SK-N-SH treated with all-trans-retinoic acid at 6 μM for 48 hours (cell line): ENCODE results near the gene BZW1.

Experiments used
- ATAC-seq: fragments of 200-7000 bp; cut with Tn5 transposase; 3 replicates; pipeline ENCODE4 v1.9.1; 2020; ENCODE audit warnings: mild to moderate bottlenecking, moderate library complexity
- ARNTL ChIP-seq: fragments of 450-650 bp; formaldehyde crosslinking; IDR thresholded peaks from 2 replicates; pipeline ENCODE4 v1.5.0; 2020; ENCODE audit warnings: low read depth, mild to moderate bottlenecking, moderate library complexity, borderline replicate concordance
- BACH2 ChIP-seq: fragments of 250-450 bp; sonication (Bioruptor Pico); IDR thresholded peaks from 2 replicates; pipeline ENCODE4 v1.9.0; 2021; ENCODE audit warnings: mild to moderate bottlenecking, borderline replicate concordance
- CSDC2 ChIP-seq: fragments of 250-450 bp; sonication (Bioruptor Pico); IDR thresholded peaks from 2 replicates; pipeline ENCODE4 v1.5.0; 2020; ENCODE audit warnings: mild to moderate bottlenecking, moderate library complexity
- ESRRG ChIP-seq: fragments of 250-450 bp; sonication (Bioruptor Pico); IDR thresholded peaks from 2 replicates; pipeline ENCODE4 v1.6.1; 2021; ENCODE audit warnings: mild to moderate bottlenecking
- GLIS3 ChIP-seq: fragments of 250-450 bp; sonication (Bioruptor Pico); IDR thresholded peaks from 2 replicates; pipeline ENCODE4 v1.5.0; 2020; ENCODE audit warnings: mild to moderate bottlenecking, moderate library complexity
- ISL1 ChIP-seq: fragments of 250-450 bp; sonication (Bioruptor Pico); IDR thresholded peaks from 2 replicates; pipeline ENCODE4 v2.1.2; 2022; ENCODE audit warnings: mild to moderate bottlenecking, moderate library complexity
- OSR1 ChIP-seq: fragments of 250-450 bp; sonication (Bioruptor Pico); IDR thresholded peaks from 2 replicates; pipeline ENCODE4 v1.8.0; 2022; ENCODE audit warnings: moderate library complexity, mild to moderate bottlenecking, inconsistent platforms
- POU6F1 ChIP-seq: fragments of 250-450 bp; sonication (Bioruptor Pico); IDR thresholded peaks from 2 replicates; pipeline ENCODE4 v1.8.0; 2021; ENCODE audit warnings: low read depth, mild to moderate bottlenecking, moderate library complexity, borderline replicate concordance
- PPARA ChIP-seq: fragments of 250-450 bp; sonication (Bioruptor Pico); IDR thresholded peaks from 2 replicates; pipeline ENCODE4 v1.5.0; 2020; ENCODE audit warnings: mild to moderate bottlenecking, borderline replicate concordance
- RARB ChIP-seq: fragments of 250-450 bp; sonication (Bioruptor Pico); IDR thresholded peaks from 2 replicates; pipeline ENCODE4 v1.8.0; 2021; ENCODE audit warnings: mild to moderate bottlenecking, moderate library complexity
- TCF4 ChIP-seq: fragments of 250-450 bp; sonication (Bioruptor Pico); IDR thresholded peaks from 2 replicates; pipeline ENCODE4 v1.8.0; 2021; ENCODE audit warnings: mild to moderate bottlenecking, moderate library complexity, borderline replicate concordance
- TOX ChIP-seq: fragments of 250-450 bp; sonication (Bioruptor Pico); IDR thresholded peaks from 2 replicates; pipeline ENCODE4 v1.8.0; 2021; ENCODE audit warnings: mild to moderate bottlenecking, moderate library complexity, borderline replicate concordance
- ZC3H10 ChIP-seq: fragments of 250-450 bp; sonication (Bioruptor Pico); IDR thresholded peaks from 2 replicates; pipeline ENCODE4 v1.5.1; 2021; ENCODE audit warnings: mild to moderate bottlenecking, moderate library complexity
- ZFP30 ChIP-seq: fragments of 450-650 bp; formaldehyde crosslinking; IDR thresholded peaks from 2 replicates; pipeline ENCODE4 v1.5.0; 2022; ENCODE audit warnings: mild to moderate bottlenecking, moderate library complexity
- ZNF565 ChIP-seq: fragments of 450-650 bp; formaldehyde crosslinking; conservative IDR thresholded peaks from 2 replicates; pipeline ENCODE4 v1.5.0; 2020; ENCODE audit warnings: low read depth, mild to moderate bottlenecking, moderate library complexity
- ZNF8 ChIP-seq: fragments of 450-650 bp; formaldehyde crosslinking; IDR thresholded peaks from 2 replicates; pipeline ENCODE4 v1.5.0; 2020; ENCODE audit warnings: mild to moderate bottlenecking, moderate library complexity
- TF ChIP-seq, protein P1 (sequence below): fragments of 250-450 bp; sonication (Bioruptor Pico); IDR thresholded peaks from 2 replicates; pipeline ENCODE4 v1.5.1; 2021; ENCODE audit warnings: mild to moderate bottlenecking, moderate library complexity
- TF ChIP-seq, protein P2 (sequence below): fragments of 250-450 bp; sonication (Bioruptor Pico); IDR thresholded peaks from 2 replicates; pipeline ENCODE4 v1.5.1; 2020; ENCODE audit warnings: low read depth, mild to moderate bottlenecking, moderate library complexity
- TF ChIP-seq, protein P3 (sequence below): fragments of 250-450 bp; sonication (Bioruptor Pico); IDR thresholded peaks from 2 replicates; pipeline ENCODE4 v1.5.0; 2020; ENCODE audit warnings: mild to moderate bottlenecking, moderate library complexity
- TF ChIP-seq, protein P4 (sequence below): fragments of 250-450 bp; sonication (Bioruptor Pico); IDR thresholded peaks from 2 replicates; pipeline ENCODE4 v1.8.0; 2020; ENCODE audit warnings: mild to moderate bottlenecking, moderate library complexity, borderline replicate concordance

BZW1 gene

DNA sequence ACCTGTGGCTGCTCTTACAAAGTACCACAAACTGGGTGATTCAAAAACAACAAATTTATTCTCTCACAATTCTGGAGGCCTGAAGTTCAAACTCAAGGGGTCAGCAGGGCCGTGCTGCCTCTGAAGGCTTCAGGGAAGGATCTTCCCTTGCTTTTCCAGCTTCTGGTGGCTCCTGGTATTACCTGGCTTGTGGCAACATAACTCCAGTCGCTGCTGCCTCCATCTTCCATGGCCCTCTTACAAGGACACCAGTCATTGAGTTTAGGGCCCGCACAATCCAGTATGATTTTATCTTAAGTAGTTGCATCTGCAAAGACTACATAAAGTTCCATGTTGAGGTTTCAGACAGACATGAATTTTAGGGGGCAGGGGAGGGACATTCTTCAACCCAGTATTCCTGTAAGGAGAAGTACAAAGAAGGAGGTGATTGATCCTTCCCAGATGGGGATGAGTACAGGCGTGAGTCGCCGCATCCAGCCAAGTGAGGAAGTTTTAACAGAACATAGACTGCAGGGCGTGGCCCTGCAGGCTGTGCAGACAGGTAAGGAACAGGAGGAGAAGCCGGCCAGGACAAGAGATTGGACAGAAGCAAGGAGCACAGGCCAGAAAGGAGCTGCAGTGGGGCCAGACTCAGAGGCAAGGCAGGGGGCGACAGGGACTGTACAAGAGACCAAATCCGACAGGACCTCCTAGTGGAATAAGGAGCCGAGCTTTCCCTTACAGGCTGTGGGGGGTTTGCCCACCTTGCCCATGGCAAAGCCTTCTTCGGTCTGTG lies 44.4 kb upstream of the BZW1 start:
- no peak for ATAC-seq

DNA sequence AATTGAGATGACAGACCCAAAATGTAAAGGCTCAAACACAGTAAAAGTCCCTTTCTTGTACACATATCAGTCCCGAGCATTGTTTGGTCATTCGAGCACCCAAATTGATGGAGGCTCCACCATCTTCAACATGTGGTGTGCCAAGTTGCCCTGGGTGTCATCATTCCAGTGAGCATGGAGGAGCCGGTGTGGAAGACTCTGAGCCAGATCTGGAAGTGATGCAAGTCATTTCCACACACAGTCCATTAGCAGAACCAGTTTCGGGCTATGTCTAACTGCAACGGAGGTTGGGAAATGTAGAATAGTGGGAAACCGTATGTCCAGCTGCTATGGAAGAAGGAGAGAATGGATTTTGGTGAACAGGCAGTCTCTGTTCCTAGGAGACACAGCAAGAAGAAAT lies 40.9 kb upstream of the BZW1 start:
- ATAC-seq, result no peak
- TF ChIP-seq OSR1 (CRISPR knock-in tag), result no peak
- TF ChIP-seq RARB (CRISPR knock-in tag), result no peak
- no peak for TF ChIP-seq ISL1 (CRISPR knock-in tag)
- no peak for TF ChIP-seq TOX (CRISPR knock-in tag)
- TF ChIP-seq TCF4 (CRISPR knock-in tag), result no peak
- TF ChIP-seq ZNF565 (CRISPR knock-in tag), result no peak
- TF ChIP-seq, protein P1, sequence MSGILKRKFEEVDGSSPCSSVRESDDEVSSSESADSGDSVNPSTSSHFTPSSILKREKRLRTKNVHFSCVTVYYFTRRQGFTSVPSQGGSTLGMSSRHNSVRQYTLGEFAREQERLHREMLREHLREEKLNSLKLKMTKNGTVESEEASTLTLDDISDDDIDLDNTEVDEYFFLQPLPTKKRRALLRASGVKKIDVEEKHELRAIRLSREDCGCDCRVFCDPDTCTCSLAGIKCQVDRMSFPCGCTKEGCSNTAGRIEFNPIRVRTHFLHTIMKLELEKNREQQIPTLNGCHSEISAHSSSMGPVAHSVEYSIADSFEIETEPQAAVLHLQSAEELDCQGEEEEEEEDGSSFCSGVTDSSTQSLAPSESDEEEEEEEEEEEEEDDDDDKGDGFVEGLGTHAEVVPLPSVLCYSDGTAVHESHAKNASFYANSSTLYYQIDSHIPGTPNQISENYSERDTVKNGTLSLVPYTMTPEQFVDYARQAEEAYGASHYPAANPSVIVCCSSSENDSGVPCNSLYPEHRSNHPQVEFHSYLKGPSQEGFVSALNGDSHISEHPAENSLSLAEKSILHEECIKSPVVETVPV, result no peak
- no peak for TF ChIP-seq ZC3H10 (CRISPR knock-in tag)
- TF ChIP-seq, protein P2, sequence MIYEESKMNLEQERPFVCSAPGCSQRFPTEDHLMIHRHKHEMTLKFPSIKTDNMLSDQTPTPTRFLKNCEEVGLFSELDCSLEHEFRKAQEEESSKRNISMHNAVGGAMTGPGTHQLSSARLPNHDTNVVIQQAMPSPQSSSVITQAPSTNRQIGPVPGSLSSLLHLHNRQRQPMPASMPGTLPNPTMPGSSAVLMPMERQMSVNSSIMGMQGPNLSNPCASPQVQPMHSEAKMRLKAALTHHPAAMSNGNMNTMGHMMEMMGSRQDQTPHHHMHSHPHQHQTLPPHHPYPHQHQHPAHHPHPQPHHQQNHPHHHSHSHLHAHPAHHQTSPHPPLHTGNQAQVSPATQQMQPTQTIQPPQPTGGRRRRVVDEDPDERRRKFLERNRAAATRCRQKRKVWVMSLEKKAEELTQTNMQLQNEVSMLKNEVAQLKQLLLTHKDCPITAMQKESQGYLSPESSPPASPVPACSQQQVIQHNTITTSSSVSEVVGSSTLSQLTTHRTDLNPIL, result no peak
- TF ChIP-seq GLIS3 (CRISPR knock-in tag), result no peak
- TF ChIP-seq, protein P3, sequence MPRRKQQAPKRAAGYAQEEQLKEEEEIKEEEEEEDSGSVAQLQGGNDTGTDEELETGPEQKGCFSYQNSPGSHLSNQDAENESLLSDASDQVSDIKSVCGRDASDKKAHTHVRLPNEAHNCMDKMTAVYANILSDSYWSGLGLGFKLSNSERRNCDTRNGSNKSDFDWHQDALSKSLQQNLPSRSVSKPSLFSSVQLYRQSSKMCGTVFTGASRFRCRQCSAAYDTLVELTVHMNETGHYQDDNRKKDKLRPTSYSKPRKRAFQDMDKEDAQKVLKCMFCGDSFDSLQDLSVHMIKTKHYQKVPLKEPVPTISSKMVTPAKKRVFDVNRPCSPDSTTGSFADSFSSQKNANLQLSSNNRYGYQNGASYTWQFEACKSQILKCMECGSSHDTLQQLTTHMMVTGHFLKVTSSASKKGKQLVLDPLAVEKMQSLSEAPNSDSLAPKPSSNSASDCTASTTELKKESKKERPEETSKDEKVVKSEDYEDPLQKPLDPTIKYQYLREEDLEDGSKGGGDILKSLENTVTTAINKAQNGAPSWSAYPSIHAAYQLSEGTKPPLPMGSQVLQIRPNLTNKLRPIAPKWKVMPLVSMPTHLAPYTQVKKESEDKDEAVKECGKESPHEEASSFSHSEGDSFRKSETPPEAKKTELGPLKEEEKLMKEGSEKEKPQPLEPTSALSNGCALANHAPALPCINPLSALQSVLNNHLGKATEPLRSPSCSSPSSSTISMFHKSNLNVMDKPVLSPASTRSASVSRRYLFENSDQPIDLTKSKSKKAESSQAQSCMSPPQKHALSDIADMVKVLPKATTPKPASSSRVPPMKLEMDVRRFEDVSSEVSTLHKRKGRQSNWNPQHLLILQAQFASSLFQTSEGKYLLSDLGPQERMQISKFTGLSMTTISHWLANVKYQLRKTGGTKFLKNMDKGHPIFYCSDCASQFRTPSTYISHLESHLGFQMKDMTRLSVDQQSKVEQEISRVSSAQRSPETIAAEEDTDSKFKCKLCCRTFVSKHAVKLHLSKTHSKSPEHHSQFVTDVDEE (CRISPR knock-in tag), result no peak
- no peak for TF ChIP-seq ARNTL (CRISPR knock-in tag)
- no peak for TF ChIP-seq ESRRG
- TF ChIP-seq, protein P4, sequence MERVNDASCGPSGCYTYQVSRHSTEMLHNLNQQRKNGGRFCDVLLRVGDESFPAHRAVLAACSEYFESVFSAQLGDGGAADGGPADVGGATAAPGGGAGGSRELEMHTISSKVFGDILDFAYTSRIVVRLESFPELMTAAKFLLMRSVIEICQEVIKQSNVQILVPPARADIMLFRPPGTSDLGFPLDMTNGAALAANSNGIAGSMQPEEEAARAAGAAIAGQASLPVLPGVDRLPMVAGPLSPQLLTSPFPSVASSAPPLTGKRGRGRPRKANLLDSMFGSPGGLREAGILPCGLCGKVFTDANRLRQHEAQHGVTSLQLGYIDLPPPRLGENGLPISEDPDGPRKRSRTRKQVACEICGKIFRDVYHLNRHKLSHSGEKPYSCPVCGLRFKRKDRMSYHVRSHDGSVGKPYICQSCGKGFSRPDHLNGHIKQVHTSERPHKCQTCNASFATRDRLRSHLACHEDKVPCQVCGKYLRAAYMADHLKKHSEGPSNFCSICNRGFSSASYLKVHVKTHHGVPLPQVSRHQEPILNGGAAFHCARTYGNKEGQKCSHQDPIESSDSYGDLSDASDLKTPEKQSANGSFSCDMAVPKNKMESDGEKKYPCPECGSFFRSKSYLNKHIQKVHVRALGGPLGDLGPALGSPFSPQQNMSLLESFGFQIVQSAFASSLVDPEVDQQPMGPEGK (CRISPR knock-in tag), result no peak
- TF ChIP-seq POU6F1 (CRISPR knock-in tag), result no peak
- no peak for TF ChIP-seq PPARA
- no peak for TF ChIP-seq ZFP30 (CRISPR knock-in tag)
- TF ChIP-seq CSDC2, result no peak
- TF ChIP-seq BACH2 (CRISPR knock-in tag), result no peak

More for the DNA sequence above, 44.4 kb upstream of the BZW1 start:
- no peak for TF ChIP-seq POU6F1 (CRISPR knock-in tag)
- no peak for TF ChIP-seq TOX (CRISPR knock-in tag)

DNA sequence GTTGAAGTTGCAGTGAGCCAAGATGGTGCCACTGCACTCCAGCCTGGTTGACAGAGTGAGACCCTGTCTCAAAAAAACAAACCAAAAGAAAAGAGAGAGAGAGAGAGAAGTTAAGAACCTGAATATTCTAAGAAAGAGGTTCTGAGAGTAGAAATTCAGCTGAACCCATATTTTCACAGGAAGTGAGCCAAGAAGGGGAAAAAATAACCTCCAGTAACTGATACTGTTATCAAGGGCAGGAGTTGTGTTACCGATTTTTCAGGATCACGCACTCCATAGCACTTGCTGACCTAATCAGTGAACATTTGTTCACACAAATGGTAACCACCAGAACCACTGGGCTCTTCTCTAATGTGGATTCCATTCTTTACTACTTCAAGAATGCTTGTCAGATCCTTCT lies 39.1 kb upstream of the BZW1 start:
- ATAC-seq, result no peak
- TF ChIP-seq, protein P3 (CRISPR knock-in tag), result no peak
- TF ChIP-seq RARB (CRISPR knock-in tag), result no peak
- TF ChIP-seq TOX (CRISPR knock-in tag), result no peak
- TF ChIP-seq ZNF8 (CRISPR knock-in tag), result no peak
- no peak for TF ChIP-seq ISL1 (CRISPR knock-in tag)
- no peak for TF ChIP-seq ZC3H10 (CRISPR knock-in tag)
- TF ChIP-seq BACH2 (CRISPR knock-in tag), result no peak
- TF ChIP-seq, protein P2, result no peak
- no peak for TF ChIP-seq GLIS3 (CRISPR knock-in tag)
- no peak for TF ChIP-seq ARNTL (CRISPR knock-in tag)
- TF ChIP-seq ZNF565 (CRISPR knock-in tag), result no peak
- TF ChIP-seq ZFP30 (CRISPR knock-in tag), result no peak
- no peak for TF ChIP-seq ESRRG
